SK-N-MC (cell line): ENCODE data around the gene JOSD2.

ENCODE experiments used
- DNase-seq: peaks from one replicate; pipeline ENCODE4 v3.0.0-alpha.2; 2011; ENCODE audit warnings: low read depth, low spot score
- H3K27ac ChIP-seq: fragments of 200-600 bp; sonication (generic); 2 replicates; pipeline ENCODE4 v1.5.1; 2016; ENCODE audit warnings: mixed run types
- H3K36me3 ChIP-seq: fragments of 200-600 bp; sonication (generic); 2 replicates; pipeline ENCODE4 v1.6.1; 2017; ENCODE audit warnings: antibody characterized with exemption, low read length, mixed read lengths; ENCODE audit not compliant: insufficient read depth
- H3K4me3 ChIP-seq: fragments of 200-600 bp; sonication (generic); 2 replicates; pipeline ENCODE4 v1.5.1; 2016
- H3K9ac ChIP-seq: fragments of 200-600 bp; sonication (generic); 2 replicates; pipeline ENCODE4 v1.8.0; 2017; ENCODE audit warnings: mixed run types, mixed read lengths; ENCODE audit not compliant: insufficient read length
- H3K9me3 ChIP-seq: fragments of 200-600 bp; sonication (generic); 2 replicates; pipeline ENCODE4 v1.6.1; 2017; ENCODE audit warnings: low read depth, mild to moderate bottlenecking, antibody characterized with exemption, low read length, moderate library complexity, mixed read lengths
- EZH2 ChIP-seq: fragments of 200-600 bp; sonication (generic); IDR thresholded peaks from one replicate; pipeline ENCODE4 v1.6.1; 2017; ENCODE audit warnings: antibody characterized with exemption
- FOXP2 ChIP-seq: optimal IDR thresholded peaks from 2 replicates; pipeline ENCODE3; 2011; ENCODE audit warnings: mild to moderate bottlenecking, moderate library complexity; ENCODE audit not compliant: insufficient read depth; ENCODE audit errors: extremely low read length, control extremely low read depth
- POLR2AphosphoS5 ChIP-seq: IDR thresholded peaks from 2 replicates; pipeline ENCODE4 v1.6.1; 2012; ENCODE audit warnings: mild to moderate bottlenecking, low read depth, low read length, borderline replicate concordance

The JOSD2 gene

GRCh38 chr19:50460161-50460765 is 50.7 kb downstream of the JOSD2 start:
- no peak for TF ChIP-seq EZH2
- TF ChIP-seq FOXP2: no peak
- no peak for TF ChIP-seq POLR2AphosphoS5
- no peak overlapping the region for H3K4me3 ChIP-seq
- H3K27ac ChIP-seq: no peak overlapping the region
- DNase-seq: no peak
- H3K36me3 ChIP-seq: no peaks in the 10 kb centered on the region
- no peaks in the 10 kb centered on the region for H3K9me3 ChIP-seq
- no peak overlapping the region for H3K9ac ChIP-seq

DNA sequence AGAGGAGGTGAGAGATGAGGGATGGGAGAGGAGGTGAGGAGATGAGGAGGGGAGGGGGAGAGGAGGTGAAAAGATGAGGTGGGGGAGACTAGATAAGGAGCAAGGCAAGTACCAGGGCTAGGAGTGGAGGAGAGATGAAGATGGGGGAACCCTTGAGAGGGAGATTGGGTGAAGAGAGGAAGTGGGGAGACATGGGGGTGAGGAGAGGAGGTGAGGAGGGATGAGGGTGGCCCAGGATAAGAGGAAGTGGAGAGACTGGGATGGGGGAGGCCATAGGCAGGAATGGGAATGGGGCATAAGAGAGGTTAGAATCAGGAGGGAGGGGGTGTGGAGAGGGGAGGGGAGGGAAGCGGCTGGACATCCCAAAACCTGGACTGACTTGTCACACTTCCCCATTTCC is 51.4 kb downstream of the JOSD2 start:
- Histone ChIP-seq H3K9me3 (no peaks in the 10 kb centered on the region), H3K36me3 (no peaks in the 10 kb centered on the region), H3K4me3 (no peak overlapping the region), H3K27ac (no peak overlapping the region), H3K9ac (no peak overlapping the region)
- TF ChIP-seq POLR2AphosphoS5: no peak
- TF ChIP-seq FOXP2: no peak
- no peak for TF ChIP-seq EZH2
- no peak for DNase-seq

GRCh38 chr19:50459067-50459456 is 51.9 kb downstream of the JOSD2 start:
- H3K9ac ChIP-seq: no peak overlapping the region
- no peak for TF ChIP-seq POLR2AphosphoS5
- TF ChIP-seq EZH2: no peak
- TF ChIP-seq FOXP2: no peak
- no peaks in the 10 kb centered on the region for H3K36me3 ChIP-seq

DNA sequence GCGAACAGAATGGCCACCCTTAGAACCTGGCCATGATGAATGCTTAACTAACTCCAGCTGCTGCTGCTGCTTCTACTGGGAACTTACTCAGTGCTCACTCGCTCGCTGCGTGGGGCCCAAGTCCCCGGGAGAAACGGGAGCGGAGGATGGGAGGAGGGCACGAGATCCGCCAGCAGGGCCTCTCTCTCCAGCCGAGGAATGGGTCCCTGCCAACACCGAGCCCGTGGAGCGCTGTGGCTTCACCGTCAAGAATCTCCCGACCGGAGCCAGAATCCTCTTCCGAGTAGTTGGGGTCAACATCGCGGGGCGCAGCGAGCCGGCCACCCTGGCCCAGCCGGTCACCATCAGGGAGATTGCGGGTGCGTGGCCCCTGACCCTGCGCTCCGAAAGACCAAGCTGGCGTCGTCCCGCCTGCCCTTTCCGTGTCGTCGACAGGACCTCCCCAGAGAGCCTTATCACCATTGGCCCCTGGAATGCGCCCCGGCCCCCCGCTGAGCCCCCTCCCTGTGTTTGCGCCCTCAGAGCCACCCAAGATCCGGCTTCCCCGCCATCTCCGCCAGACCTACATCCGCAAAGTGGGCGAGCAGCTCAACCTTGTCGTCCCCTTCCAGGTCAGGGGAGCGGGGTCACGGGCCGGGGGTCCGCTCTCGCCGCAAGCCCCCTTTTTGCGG is 52.5 kb downstream of the JOSD2 start:
- Histone ChIP-seq H3K9ac (no peak overlapping the region), H3K4me3 (no peak overlapping the region), H3K27ac (no peak overlapping the region), H3K36me3 (no peaks in the 10 kb centered on the region), H3K9me3 (no peaks in the 10 kb centered on the region)
- TF ChIP-seq FOXP2 (no peak), POLR2AphosphoS5 (no peak), EZH2 (no peak)
- no peak for DNase-seq

More at GRCh38 chr19:50459067-50459456, 51.9 kb downstream of the JOSD2 start:
- H3K4me3 ChIP-seq: no peak overlapping the region
- H3K27ac ChIP-seq: no peak overlapping the region
- no peaks in the 10 kb centered on the region for H3K9me3 ChIP-seq
- no peak for DNase-seq

- H3K36me3 ChIP-seq: no peaks in the 10 kb centered on the region
- TF ChIP-seq POLR2AphosphoS5: no peak
- no peak for TF ChIP-seq EZH2
- no peak for TF ChIP-seq FOXP2
- no peak overlapping the region for H3K9ac ChIP-seq
- no peaks in the 10 kb centered on the region for H3K9me3 ChIP-seq
- no peak overlapping the region for H3K4me3 ChIP-seq
- DNase-seq: no peak
- H3K27ac ChIP-seq: no peak overlapping the region
Observed at GRCh38 chr19:50457300-50457699, 53.7 kb downstream of the JOSD2 start.
